ENCODE measurements around the gene ZNF689. TPM values are rescaled to one million over a fixed set of nuclear protein-coding genes. Genes with fewer than 3 reads are reported as not detected.
A peak's percentile ranks its signal among the peaks of the same experiment; 100 is the strongest.

The ZNF689 gene
- total and polyA plus RNA-seq, 2 of the 13 experiments (the other 11 are each of a cell fraction or from before 2014, with no cell fraction given) = 9.7 to 19.5 TPM

- no peak for TF ChIP-seq ZBED4 (CRISPR knock-in tag; IDR thresholded peaks at IDR 0.05; ENCODE audit: borderline replicate concordance)
- no peak for TF ChIP-seq KLF6 (CRISPR knock-in tag; IDR thresholded peaks at IDR 0.05)
- peak; percentile 62; the same call in 1 of the 2 replicates for TF ChIP-seq ZBTB38 (CRISPR knock-in tag; IDR thresholded peaks at IDR 0.05)
- no peak for TF ChIP-seq TSC22D2 (CRISPR knock-in tag; IDR thresholded peaks at IDR 0.05; ENCODE audit: borderline replicate concordance)
- peak; percentile 39 for TF ChIP-seq PHF5A (CRISPR knock-in tag; IDR thresholded peaks at IDR 0.05; ENCODE audit: low read depth, unreplicated experiment)
- no peak for TF ChIP-seq HNRNPLL (IDR thresholded peaks at IDR 0.05; ENCODE audit: low read depth, low read length, poor library complexity, severe bottlenecking)
- no peak for TF ChIP-seq FOXK1 (CRISPR knock-in tag; IDR thresholded peaks at IDR 0.05; ENCODE audit: borderline replicate concordance, low read depth)
- peak; percentile 71; the same call in 1 of the 2 replicates for TF ChIP-seq ZNF672 (CRISPR knock-in tag; IDR thresholded peaks at IDR 0.05)
- TF ChIP-seq ZNF512B (CRISPR knock-in tag; IDR thresholded peaks at IDR 0.05; ENCODE audit: borderline replicate concordance) = no peak
- TF ChIP-seq SP4 (CRISPR knock-in tag; IDR thresholded peaks at IDR 0.05) = no peak
- no peak for TF ChIP-seq TARDBP (CRISPR knock-in tag; IDR thresholded peaks at IDR 0.05)
- TF ChIP-seq RELA (CRISPR knock-in tag; IDR thresholded peaks at IDR 0.05) = no peak
- TF ChIP-seq TEAD3 (CRISPR knock-in tag; optimal IDR thresholded peaks at IDR 0.05; ENCODE audit: borderline replicate concordance) = no peak
- TF ChIP-seq ZNF703 (CRISPR knock-in tag; IDR thresholded peaks at IDR 0.05; ENCODE audit: borderline replicate concordance) = no peak
- TF ChIP-seq SRSF9 (IDR thresholded peaks at IDR 0.05; ENCODE audit: borderline replicate concordance, insufficient read depth, low read depth, low read length, poor library complexity, severe bottlenecking) = no peak
- TF ChIP-seq GATAD1 (CRISPR knock-in tag; IDR thresholded peaks at IDR 0.05) = no peak
- TF ChIP-seq ZNF281 (CRISPR knock-in tag; IDR thresholded peaks at IDR 0.05; ENCODE audit: borderline replicate concordance) = peak; percentile 3; the same call in 1 of the 2 replicates
- no peak for TF ChIP-seq ZNF616 (CRISPR knock-in tag; IDR thresholded peaks at IDR 0.05; ENCODE audit: low read depth)
These were observed 925 bp downstream of the ZNF689 start (continued) for GRCh38 chr16:30609002-30609925.

Data from HepG2 (cell line).